NB4 (cell line): ENCODE results near the gene CCDC149.

Experiments used
- TF ChIP-seq, protein P1 (sequence below): IDR thresholded peaks from one replicate; pipeline ENCODE4 v1.5.1; 2012; ENCODE audit warnings: low read depth, low read length
- TF ChIP-seq, protein P2 (sequence below): IDR thresholded peaks from 2 replicates; pipeline ENCODE4 v1.6.1; 2011; ENCODE audit warnings: low read depth, low read length

DNA sequence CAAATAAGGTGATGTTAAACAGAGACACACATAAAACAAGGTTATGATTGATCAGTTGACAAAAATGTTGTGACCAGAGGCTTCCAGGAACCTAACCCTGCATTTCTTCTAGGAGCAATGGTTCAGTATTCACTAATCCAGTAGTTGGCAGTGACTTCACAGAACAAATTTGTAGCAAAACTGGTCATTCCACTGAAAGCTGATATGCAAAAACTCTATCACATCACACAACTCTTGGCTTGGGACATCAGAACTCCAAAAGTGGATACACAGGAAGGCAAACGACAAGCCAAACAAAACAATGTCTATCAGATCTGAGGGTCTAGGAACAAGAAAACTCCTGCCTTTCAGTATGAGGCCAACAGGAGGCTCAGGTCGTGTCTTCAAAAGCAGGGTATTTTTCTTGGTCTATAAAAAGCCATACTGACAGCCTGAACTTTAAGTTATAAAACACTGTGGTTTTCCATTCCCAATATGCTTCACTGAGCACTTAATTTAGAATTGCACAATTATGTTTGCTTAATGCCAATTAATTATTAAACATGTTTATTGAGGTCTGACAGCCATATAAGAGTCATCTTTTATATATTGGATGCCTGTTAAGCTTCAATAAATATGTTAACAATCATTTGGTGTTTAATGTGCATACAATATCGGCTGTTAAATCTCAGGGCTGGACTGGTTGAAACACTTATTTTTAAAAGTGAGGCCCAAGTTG is 71.9 kb downstream of the CCDC149 start:
- TF ChIP-seq, protein P1, sequence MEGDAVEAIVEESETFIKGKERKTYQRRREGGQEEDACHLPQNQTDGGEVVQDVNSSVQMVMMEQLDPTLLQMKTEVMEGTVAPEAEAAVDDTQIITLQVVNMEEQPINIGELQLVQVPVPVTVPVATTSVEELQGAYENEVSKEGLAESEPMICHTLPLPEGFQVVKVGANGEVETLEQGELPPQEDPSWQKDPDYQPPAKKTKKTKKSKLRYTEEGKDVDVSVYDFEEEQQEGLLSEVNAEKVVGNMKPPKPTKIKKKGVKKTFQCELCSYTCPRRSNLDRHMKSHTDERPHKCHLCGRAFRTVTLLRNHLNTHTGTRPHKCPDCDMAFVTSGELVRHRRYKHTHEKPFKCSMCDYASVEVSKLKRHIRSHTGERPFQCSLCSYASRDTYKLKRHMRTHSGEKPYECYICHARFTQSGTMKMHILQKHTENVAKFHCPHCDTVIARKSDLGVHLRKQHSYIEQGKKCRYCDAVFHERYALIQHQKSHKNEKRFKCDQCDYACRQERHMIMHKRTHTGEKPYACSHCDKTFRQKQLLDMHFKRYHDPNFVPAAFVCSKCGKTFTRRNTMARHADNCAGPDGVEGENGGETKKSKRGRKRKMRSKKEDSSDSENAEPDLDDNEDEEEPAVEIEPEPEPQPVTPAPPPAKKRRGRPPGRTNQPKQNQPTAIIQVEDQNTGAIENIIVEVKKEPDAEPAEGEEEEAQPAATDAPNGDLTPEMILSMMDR: no peak
- TF ChIP-seq, protein P2, sequence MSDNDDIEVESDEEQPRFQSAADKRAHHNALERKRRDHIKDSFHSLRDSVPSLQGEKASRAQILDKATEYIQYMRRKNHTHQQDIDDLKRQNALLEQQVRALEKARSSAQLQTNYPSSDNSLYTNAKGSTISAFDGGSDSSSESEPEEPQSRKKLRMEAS: no peak
